Astrocyte of the cerebellum (primary cell): Measurements from ENCODE around the gene RAPGEF4.

Experiments used
- DNase-seq: peaks from one replicate; pipeline ENCODE4 v3.0.0-alpha.2; 2011; ENCODE audit warnings: low read depth
- H3K4me3 ChIP-seq: 2 replicates; pipeline ENCODE4 v1.5.1; 2011; ENCODE audit warnings: mild to moderate bottlenecking, low read depth, low read length, moderate library complexity
- in situ Hi-C: cut with HindIII; loops from 2 replicates; pipeline ENCODE4 v1.10.0; 2017; ENCODE audit warnings: low sequenced_read_pairs
- TF ChIP-seq, protein P1 (sequence below): IDR thresholded peaks from 2 replicates; pipeline ENCODE4 v1.5.1; 2012; ENCODE audit warnings: low read length, low read depth, moderate library complexity, mild to moderate bottlenecking; ENCODE audit errors: missing control alignments

Gene RAPGEF4

DNA sequence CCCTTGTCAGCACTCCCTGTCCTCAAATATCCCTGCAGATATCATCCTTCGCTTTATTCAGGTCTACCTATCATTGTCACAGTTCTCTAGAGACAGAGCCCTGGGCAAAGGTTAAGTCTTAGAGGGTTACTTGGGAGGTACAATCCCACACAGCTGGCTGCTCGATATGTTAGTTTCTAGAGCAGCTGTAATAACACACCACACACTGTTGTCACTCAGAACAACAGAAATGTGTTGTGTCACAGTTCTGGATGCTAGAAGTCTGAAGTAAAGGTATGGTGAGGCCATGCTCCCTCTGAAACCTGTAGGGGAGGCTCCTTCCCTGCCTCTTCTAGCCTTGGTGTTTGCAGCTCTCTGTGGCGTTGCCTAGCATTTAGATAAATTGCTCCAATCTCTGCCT is 9.9 kb upstream of the RAPGEF4 start:
- TF ChIP-seq, protein P1, sequence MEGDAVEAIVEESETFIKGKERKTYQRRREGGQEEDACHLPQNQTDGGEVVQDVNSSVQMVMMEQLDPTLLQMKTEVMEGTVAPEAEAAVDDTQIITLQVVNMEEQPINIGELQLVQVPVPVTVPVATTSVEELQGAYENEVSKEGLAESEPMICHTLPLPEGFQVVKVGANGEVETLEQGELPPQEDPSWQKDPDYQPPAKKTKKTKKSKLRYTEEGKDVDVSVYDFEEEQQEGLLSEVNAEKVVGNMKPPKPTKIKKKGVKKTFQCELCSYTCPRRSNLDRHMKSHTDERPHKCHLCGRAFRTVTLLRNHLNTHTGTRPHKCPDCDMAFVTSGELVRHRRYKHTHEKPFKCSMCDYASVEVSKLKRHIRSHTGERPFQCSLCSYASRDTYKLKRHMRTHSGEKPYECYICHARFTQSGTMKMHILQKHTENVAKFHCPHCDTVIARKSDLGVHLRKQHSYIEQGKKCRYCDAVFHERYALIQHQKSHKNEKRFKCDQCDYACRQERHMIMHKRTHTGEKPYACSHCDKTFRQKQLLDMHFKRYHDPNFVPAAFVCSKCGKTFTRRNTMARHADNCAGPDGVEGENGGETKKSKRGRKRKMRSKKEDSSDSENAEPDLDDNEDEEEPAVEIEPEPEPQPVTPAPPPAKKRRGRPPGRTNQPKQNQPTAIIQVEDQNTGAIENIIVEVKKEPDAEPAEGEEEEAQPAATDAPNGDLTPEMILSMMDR = no peak
- DNase-seq = no peak
- in situ Hi-C loops = no loop called here
- H3K4me3 ChIP-seq = no peak overlapping the region

DNA sequence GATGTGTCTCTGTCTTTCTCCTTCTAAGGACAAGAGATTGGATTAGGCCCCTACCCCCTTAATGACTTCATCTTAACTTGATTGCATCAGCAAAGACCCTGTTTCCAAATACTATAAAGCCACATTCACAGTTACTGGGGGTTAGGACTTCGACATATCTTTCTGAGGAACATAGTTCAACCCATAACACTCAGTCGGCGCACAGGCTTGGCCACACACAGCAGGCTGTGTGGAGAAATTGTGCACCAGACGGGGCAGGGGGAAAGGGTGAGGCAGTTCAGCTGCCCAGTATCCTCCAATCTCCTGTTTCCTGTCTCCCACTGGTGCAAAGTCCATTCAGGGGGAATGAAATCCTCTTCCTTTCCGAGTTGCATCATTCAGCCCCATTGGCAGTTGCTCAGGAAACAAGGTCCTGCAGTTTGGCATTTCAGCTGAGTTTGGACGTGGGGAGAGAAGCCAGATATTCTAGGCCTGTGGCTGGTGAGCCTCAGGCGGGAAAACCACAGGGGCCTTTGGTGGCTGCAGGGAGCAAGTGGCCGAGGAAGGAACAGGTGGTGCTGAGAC is 9.4 kb upstream of the RAPGEF4 start:
- peak; percentile 31 for DNase-seq
- in situ Hi-C loops = no loop called here
- H3K4me3 ChIP-seq = no peak overlapping the region
- TF ChIP-seq, protein P1 = no peak

- no peak for DNase-seq
- in situ Hi-C loops = no loop called here
- no peak overlapping the region for H3K4me3 ChIP-seq
- TF ChIP-seq, protein P1 = no peak
These were observed 5.2 kb upstream of the RAPGEF4 start for GRCh38 chr2:172730411-172730810.

DNA sequence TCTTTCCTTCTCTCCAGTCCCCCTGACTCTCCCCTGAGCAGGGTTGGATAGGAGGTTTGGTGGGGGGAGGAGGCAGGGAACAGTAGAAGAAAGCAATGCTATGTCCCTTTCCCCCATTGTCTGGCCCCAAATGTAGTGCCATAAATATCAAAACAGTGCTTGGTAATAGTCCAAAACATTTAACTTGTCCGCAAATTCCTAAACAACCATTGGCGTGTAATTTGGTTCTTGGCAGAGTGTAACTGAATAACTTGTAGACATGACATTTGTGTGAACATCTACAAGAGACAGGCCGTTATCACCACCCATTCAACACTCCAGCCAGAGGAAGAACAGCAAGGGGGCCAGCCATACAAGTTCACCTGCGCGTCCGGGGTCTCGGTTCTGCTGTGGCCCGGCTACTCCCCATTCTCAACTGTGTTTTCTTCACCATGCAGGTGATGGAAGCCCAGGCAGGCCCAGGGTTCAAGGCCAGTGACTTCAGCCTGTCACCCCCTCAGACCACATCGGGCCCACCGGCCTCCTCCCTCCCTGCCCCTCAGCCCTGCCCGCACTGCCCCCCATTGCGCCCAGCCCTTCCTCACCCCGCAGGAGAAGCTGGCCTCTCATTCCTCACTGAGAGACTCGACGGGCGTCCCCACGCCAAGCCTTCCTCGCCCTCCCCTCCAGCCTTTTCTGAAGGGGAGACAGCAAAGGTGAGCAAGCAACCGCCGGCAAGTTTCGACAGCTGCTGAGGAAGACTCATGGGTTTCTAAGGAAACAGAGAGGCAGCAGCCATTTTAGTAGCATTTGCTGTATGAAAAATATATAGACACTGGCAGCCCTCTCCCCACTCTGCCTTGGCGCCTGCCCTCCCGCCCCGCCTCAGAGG is 699 bp upstream of the RAPGEF4 start:
- no peak for DNase-seq
- in situ Hi-C loops = no loop called here
- TF ChIP-seq, protein P1 = no peak
- H3K4me3 ChIP-seq = peak overlapping the region; percentile 42

GRCh38 chr2:172736424-172737174 is 954 bp downstream of the RAPGEF4 start:
- DNase-seq = no peak
- peak overlapping the region; percentile 42 for H3K4me3 ChIP-seq
- in situ Hi-C loops = no loop called here
- TF ChIP-seq, protein P1 = no peak

DNA sequence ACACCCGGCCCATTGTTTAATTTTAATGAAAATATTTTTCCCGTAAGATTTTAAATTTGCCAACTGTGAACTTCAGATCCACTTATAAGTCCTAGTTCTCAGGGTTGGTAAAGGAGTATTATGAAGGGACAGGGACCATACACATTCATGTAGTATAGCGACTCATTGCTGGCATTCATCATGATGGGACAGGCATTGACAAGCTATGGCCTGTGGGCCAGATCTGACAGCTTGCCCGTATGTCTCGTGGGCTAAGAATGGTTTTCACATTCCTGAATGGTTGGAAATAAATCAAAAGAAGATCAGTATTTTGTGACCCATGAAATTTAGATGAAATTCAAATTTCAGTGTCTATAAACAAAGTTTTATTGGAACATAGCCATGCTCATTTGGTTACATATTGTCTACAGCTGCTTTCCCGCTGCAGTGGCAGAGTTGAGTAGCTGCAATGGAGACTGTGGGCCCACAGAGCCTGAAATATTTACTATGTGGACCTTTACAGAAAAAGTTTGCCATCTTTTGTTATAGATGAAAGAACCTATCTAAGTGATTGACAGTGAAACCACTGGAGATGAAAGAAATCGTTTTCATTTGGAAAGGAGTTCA is 4.1 kb downstream of the RAPGEF4 start:
- TF ChIP-seq, protein P1 = no peak
- in situ Hi-C loops = no loop called here
- no peak overlapping the region for H3K4me3 ChIP-seq
- DNase-seq = no peak
